ENCODE results near the gene CETN2.
"Not testable (repeated sequence)": the region's sequence is repeated elsewhere in the genome, so short reads cannot be mapped to it uniquely, and the experiment has no call there.

Gene CETN2

DNA sequence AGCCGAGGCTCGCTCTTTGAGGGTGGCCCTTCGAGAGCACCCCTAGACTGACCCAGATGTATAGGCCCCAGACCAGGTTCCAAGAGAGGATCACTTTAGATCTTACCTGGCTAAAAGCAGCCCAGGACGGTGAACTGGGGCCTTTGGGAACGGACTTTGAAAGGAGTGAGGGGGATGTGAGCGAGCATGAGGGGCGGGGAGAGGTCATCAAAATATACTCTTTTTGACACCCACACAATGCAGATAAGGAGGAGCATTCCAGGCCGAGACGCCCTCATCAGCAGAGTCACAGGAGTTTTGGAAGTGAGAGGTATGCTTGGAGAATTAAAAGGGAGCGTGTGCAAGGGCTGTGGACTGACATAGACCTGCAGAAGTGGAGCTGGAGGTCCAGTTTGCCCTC lies 834 bp upstream of the CETN2 start:
- no peak for DNase-seq

DNA sequence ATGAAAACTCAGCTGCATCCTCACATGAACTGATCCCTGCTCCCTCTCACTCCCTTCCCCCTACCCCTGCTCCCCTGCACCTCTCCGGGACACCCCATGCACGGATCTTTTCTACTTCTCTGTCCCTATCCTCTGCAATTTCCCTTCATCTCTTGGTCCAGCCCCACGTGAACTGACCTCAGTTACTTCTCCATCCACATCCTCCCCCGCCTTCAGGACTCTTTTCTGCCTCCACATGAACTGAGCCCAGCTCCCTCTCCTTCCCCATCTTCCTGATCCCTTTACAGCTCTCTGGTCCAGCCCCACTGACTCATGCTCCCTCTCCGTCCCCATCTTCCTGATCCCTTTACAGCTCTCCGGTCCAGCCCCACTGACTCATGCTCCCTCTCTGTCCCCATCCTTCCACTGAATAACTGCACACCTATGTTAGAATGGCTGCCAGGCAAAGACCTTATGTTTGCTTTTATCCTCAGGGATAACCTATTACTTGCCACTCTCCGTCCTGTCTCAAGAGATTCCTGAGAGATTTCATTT lies 5.6 kb downstream of the CETN2 start:
- DNase-seq: no peak

DNA sequence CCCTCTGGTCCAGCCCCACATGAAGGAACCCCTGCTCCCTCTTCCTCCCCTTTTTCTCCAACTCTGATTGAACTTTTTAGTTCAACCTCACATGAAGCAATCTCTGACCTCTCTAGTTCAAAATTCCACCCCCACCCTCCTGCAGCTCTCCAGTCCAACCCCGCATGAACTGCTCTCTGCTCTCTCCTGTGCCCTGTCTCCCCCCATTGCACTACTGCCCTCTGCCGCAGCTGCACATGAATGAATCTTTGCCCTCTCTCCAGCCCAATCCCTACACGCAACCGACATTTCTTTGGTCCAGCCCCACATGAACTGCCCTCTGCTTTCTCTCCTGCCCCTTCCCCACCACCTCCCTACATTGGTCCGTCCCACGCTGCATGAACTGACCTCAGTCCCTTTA lies 6.9 kb downstream of the CETN2 start:
- no peak for DNase-seq

DNA sequence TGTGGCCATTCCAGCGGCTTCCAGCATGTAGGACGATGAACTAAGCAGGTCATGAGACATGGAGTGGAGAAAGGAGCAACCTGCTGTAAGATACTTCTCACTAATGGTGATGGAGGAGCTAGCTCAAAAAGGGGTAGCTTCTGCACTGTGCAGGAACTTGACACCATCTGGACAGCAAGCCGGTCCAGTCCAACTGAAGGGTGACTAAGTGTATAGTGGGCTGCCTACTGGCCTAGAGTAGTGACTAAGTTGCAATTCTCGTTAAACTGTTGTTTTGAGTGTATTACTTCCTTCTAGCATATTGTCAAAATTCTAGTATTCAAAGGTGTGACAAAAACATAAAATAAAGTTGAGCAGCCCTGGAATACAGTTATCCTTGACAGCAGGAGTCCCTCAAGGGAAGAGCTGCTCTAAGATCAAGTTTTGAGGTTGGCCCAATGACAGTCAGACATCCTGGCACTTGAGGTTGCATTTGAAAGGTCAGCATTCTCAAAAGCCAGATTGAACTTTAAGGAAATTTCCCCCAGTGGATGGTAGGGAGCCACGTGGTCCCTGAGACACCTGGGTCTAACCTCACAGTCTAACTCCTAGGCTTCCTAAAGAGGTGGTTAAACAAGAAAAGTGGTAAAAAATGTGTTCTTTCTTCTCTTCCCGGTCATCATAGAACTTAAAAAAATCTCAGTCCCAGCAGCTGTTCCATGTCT lies 8.0 kb downstream of the CETN2 start:
- no peak for DNase-seq

DNA sequence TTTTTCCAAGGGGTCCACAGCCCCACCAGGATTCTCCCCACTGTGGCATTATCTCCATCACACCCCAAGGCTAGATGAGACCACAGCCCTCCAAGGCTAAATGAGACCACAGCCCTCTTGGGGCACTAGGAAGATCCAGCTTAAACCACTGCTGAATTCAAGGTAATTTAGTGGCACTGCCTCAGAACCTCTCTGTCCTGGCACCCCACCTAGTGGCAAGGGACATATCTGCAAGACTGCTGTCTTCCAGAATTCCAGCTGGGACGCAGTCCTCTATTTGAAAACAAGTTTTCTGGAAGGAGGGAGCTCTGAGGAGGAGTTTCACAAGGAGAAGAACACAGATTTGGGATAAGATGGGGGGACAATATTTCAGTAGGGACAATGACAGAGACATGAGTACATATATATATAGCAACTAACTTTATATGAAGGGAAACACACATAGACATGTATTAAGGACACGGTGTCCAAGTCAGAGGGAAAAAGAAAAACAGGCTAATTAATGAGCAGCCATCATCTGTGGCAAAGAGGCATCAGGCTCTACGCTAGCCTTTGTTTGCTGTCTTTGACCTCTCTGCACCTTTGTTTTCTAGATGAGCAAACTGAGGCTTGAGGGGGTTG lies 9.3 kb downstream of the CETN2 start:
- no peak for DNase-seq

DNA sequence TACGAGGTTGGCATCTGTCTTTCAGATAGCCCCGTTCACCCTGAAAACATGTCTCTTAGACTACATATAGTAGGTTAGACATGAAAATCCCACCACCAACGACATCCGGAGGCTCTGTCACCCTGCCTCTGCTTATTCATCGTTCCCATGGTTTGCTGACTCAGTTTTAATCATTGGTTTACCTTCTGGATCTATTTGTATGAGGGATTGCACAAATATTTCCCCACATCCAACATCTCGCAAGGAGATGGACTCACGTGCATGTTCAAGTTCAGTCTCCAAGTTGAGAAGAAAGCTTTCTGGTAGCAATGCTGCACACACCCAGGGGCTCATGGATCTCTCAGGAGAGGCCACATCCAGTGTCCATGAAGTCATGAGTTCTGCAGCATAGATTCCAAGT lies 10.8 kb downstream of the CETN2 start:
- DNase-seq: no peak

DNA sequence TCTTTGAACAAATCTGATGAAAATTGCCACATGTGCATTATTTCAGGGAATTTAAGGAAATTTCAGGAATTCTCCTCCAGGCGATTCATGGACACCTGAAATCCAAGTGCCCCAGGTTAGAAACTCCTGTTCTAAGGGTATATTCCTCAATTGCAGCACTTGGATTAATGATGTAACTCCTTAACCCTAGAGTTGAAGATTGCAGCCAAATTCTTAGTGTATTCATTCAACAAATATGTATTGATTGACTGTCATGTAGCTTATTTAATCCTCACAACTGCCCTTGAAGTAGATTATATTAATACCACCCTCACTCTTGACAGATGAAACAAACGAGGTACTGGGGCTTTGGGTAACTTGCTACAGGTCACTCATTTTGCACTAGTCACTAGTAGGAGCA lies 11.3 kb downstream of the CETN2 start:
- no peak for DNase-seq

DNA sequence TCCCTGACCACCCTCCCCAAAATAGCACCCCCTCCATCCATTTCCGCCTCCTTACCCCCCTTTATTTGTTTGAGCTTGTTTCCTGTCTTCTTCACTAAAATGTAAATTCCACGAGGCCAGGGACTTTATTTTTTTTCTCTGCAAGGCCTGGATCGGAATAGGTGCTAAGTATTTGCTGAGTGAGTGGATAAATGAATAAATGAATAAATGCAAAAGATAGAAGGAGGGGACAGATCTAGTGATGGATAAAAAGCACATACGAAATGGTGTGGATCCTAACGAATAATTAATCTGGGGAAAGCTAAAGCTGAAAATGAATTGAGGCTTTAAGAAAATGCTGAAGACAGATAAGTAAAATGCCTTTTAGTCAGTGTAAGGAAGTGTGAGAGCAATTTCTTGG lies 12.2 kb downstream of the CETN2 start:
- no peak for DNase-seq

DNA sequence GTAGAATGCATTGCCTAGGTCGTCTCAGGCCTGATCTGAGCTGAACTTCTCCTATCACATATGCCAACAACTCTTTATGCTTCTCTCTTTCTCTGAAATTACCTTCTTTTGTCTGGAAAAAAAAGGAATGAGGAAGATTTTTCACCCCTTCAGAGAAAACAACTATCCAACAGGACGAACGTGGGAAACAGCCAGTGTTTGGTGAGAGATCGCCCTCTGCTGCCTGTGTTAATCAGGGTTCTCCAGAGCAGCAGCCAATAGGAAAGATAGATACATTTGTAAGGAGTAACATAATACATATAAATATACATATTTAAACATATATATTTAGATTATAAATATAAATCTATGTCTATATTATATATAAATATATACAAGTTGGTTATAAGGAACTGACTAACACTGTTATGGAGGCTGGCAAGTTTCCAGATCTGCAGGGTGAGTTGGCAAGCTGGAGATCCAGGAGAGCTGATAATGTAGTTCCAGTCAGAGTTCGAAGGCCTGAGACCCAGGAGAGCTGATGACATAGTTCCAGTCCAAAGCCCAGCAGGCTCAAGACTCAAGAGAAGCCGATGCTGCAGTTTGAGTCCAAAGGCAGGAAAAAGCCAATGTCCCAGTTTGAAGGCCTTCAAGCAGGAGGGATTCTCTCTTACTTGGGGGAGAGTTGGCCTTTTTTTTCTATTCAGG lies 13.3 kb downstream of the CETN2 start:
- no peak for DNase-seq

DNA sequence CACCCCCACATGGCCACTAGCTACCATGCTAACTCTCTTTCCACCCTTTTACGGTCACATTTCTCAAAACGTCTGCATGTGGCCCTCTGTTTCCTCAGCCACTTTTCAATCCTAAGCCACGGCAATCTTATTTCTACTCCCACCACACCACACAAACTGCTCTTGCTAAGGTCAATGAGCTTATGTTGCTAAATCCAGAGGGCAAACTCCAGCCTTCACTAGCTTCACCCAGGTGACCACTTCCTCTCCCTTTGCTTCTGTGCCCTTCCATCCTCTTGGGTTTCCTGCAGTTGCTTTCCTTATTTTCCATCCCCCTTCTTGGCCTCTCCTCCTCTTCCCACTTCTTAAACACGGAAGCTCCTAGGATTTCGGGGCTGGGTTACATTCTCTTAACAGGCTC lies 16.5 kb downstream of the CETN2 start:
- DNase-seq: no peak

DNA sequence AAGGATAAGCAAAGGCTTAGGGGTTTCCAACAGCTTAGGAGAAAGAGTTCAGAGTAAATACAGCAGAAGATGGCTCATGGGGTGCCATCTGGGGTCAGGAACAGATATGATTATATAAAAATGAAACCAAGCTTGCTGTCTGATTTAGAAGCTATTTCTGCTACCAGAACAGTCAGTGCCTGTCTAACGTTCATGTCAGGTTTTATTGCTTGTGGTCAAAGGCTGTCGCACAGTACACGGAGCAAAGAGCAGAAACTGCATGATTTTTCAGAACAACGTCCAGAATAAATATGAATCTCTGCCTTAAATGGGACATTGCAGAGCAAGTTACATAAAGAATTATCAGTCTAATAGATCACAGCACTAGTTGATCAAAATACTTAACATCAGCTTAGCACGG lies 17.4 kb downstream of the CETN2 start:
- no peak for DNase-seq

DNA sequence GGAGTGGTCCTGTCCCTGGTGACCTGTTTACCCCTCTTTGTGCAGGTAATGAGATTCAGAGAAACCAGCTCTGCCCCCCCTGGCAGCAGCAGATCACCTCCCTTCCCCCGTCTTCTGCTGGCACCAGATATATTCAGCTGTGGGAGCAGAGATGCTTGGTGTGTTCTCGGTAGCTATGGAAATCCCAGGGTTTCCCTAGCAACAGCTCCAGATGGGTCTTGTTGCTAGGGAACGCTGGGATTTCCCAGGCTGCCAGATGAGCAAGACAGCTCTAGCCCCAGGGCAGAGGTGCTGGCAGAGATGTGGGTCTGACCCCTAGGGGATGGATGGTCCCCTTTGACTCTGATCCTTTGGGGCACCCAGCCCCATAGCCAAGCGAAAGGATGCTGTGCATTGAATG lies 20.2 kb downstream of the CETN2 start:
- DNase-seq: no peak

DNA sequence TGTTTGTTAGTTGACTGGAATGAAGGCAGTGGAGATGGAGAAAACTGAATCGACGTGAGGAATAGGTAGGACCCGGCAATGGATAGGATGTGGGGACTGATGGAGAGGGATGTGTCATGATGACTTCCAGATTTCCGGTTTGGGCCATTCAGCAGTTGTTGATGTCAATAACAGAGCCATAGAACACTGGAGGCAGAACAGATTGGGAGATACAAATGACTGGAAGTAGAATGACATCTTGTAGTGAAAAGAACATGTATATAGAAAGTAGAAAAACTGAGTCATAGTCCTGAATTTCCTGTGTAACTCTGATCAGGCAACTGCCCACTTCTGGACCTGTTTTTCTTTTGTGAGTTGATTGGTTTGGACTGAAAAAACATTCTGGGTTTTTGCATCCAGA lies 24.5 kb downstream of the CETN2 start:
- no peak for DNase-seq

DNA sequence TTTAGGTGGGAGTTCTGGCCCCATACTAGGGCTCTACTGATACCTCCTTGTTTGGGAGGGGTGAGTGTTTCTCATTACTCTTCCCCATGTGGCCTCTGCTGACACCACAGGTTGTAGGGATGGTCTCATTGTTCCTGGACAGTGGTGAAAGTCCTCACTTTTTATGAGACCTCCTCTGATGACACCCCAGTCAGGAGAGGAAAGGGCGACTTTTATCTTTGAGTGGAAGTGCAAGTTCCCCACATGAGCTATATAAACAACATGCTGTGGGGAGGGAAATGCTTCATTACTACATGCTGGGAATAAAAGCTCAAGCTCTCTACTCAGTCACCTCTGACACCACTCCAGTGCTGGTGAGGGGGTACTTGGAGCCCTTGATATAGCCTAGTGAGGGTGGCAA lies 31.6 kb downstream of the CETN2 start:
- DNase-seq: no peak

DNA sequence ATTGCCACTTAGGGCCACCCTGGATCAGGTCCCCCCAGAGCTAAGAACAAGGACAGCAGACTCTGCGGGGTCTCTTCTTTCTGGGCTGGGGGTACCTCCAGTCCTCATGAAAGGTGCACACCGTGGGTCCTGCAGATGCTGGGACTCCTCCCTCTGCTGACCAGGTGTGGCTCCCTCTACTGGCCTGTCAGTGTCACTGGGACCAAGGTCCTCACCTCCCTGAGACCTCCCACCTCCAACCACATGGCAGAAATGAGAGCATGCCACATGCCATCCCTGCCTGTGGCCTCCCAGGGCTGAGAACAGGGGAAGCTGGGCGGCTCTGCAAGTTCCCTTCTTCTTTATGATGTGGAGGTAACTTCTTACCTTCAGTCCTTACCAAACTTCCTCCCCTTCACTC lies 43.5 kb downstream of the CETN2 start:
- DNase-seq: not testable (repeated sequence)
